HG03469 (cell line): ENCODE measurements around the gene BHMT.

ENCODE experiments used
- ATAC-seq: cut with Tn5 transposase; IDR thresholded peaks from one replicate; pipeline ENCODE4 v1.9.1; 2021; ENCODE audit warnings: mild to moderate bottlenecking, moderate library complexity, moderate number of reproducible peaks; ENCODE audit not compliant: unreplicated experiment

Gene BHMT, protein sequence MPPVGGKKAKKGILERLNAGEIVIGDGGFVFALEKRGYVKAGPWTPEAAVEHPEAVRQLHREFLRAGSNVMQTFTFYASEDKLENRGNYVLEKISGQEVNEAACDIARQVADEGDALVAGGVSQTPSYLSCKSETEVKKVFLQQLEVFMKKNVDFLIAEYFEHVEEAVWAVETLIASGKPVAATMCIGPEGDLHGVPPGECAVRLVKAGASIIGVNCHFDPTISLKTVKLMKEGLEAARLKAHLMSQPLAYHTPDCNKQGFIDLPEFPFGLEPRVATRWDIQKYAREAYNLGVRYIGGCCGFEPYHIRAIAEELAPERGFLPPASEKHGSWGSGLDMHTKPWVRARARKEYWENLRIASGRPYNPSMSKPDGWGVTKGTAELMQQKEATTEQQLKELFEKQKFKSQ

DNA sequence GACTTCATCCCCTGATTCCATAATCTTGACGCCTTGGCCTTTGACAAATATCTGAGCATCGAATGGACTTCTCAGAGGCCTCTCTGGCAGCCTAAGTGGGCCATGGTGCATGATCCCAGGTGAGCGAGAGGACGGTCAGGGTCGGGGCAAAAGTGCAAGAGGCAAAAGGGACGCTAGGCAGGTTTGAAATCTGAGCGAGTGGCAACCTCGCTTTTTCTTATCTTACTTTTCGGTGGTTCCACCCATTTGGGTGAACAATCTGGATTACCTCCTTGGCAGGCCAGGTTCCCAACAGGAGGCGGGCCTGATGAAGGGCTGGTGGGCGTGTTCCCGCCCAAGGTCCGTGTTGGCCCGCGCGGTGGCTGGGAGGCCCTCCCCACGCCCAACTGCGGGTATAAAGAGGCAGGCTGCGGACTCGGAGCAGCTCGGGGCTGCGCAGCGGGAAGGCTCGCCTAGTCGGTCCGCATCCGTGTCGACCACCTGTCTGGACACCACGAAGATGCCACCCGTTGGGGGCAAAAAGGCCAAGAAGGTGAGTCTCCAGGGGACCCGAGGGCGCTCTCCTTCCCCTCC lies at the start of gene BHMT:
Gene BHMT (plus strand): TSS at position 423 of the 573 bp plus-strand sequence. CDS start 77 bp downstream, at position 500.
- no peak for ATAC-seq

DNA sequence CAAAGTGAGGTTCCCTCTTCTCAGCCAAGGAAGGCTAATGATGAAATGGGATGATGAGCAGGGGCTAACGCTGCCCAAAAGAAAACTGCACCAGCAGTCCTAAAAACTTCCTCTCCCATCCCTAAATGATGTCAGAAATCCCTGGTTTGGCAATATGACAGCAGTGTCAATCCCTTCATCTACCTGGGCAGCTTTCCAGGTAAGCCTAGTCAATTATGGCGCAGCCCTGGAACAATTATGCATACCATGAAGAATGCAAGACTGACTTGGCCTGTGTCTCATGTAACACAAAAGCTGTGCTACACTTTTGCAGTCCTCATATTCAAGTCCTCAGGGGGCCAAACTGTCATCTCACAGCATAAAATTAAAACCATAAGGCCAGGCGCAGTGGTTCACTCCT lies 49.2 kb upstream of the BHMT start:
- no peak for ATAC-seq

DNA sequence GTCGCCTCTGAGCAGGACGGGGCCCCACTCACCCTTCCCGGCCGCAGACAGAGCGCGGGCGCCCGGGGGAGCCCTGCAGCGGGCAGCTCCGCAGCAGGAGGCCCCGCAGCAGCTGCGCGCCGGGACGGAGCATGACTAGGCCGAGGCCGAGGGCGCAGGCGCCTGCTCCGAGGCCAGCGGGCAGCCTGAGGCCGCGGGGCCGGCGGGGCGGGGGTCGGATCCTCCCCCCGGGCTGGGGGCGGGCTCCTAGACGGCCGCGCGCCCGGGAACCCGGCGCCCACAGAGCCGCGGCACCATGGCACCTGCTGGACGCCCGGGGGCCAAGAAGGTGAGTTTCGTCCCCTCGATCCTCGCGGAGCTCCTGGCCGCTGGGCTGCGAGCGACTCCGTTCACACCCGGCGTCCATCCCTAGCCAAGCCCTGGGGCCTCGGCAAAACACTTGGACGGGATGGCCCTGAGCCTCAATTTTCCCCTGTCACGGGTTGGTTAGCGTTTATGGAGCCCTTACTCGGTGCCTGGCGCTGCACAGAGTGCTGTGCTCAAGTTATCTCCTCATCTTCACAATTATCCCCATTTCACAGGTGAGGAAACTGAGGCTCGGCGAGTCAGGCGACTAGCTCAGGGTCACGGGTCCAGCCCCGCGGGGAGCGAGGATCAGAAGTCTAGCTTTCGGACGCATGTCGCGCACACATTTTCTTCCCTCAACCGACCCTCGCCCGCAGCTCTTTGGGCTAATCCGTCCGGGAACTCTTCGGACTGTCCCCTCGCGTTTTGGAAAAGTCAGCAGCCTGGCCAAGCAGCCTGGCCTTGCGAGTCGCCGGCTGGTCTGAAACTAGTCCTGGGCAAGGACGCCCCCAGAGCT lies 41.9 kb upstream of the BHMT start, which contains the start of the genes BHMT2 and DMGDH:
Gene BHMT2 (plus strand): TSS at position 280 of the 862 bp plus-strand sequence. CDS start 16 bp downstream, at position 296.
Gene DMGDH (minus strand): TSS at position 187 of the 862 bp plus-strand sequence. CDS start 54 bp downstream, at position 133.
- ATAC-seq, result no peak

DNA sequence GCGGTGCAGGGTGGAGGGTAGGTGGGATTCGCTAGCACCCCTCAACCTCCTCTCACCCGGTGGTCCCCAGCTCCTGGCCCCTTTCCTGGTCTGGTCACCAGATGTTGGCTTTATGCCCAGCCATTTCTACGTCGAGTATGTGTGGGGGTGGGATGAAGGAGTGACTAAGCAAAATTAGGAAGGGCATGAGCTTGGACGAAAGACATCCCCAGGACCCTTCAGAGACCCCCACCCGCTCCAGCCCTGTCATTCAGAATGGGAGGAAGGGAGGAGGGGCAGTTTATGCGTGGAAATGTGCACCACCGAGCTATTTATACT lies 41.3 kb upstream of the BHMT start:
- ATAC-seq, result no peak

DNA sequence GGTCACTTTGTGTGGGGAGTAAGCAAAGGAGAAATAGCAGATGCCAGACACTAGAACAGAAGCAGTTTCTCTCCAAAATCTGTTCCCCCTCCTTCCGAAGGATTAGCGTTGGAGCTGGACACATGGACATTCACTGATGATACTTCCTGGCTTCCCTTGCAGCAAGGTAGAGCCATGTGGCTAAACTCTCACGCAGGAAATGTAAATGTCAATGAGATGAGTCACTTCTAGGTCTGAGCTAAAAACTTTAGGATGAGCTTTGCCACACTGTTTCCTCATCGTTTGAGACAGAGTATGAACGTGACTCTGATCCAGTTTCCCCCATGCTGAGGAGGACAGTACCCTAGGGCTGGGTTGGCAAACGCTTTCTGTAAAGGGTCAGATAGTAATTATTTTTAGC lies 37.0 kb upstream of the BHMT start:
- no peak for ATAC-seq

DNA sequence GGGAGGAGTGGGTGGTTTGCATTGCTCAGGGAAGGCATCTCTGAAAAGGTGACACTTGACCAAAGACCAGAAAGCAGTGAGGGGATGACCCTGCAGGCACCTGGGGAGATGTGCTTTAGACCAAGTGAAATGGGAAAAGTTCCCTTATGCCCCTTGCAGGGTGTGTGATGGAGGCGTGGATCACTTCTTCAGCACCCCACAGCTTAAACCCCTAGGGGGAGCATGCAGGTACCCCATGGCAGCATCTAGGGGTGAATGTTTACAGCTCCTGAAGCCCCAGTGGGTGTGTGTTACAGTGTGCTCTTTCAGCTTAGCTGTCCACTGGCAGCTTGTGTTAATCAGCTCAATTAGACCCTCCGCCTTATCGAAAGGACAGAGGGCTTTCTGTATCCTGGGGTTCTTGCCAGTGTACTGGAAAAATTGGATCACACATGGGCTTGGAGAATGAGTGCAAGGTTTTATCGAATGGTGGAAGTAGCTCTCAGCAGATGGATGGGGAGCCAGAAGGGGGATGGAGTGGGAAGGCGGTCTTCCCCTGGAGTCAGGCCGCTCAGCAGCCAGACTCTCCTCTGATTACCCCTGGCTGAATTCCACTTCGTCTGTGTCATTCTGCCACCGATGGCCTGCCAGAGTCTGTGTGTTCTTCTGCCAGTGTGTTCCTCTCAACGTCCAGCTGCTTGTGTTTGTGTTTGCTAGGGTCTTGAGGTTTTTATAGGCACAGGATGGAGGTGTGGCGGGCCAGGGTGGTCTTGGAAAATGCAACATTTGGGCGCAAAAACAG lies 35.8 kb upstream of the BHMT start:
- no peak for ATAC-seq

DNA sequence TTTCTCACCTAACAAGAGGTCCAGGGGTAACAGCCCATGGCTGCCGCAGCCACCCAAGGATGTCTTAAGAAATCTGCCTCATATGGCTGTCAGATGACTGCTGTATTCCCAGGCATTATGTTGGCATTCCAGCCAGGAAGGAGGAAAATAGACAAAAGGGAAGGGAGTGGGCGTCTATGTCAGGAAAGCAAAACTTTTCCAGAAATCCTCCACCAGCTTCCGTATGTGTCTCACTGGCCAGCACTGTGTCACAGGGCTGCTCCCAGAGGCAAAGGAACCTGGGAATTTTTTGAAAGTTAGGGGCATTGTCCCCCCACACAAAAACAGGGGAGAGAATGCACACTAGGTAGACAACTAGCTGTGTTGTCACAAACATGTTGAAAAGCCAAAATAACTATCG lies 34.8 kb upstream of the BHMT start:
- no peak for ATAC-seq

DNA sequence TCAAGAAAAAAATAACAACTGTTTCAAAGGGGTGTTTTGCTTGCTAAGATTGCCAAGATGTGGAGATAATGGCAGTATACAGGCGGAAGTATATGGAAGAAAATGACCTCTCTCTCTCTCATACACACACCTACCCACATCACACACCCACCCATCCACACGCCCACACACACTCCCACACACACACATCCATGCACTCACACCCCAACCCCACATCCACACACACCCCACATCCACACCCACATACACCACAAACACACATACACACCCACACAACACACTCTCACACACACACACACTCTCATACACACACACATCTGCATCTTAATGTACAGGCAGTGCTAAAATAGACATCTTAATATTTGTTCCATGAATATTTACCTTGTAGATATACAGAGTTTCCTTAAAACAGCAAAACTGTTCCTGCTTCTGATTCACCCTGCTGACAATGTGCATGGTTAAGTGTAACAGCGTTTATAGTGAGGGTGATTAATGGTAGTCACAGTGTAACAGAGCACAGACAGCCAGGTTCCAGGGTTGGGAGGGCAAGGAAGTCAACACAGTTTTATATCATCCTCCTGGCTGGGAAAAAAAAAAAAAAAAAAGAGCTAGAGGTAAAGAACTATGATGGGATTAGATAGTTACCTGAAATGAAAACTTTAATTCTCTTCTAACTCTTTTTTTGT lies 33.8 kb upstream of the BHMT start:
- ATAC-seq, result no peak

DNA sequence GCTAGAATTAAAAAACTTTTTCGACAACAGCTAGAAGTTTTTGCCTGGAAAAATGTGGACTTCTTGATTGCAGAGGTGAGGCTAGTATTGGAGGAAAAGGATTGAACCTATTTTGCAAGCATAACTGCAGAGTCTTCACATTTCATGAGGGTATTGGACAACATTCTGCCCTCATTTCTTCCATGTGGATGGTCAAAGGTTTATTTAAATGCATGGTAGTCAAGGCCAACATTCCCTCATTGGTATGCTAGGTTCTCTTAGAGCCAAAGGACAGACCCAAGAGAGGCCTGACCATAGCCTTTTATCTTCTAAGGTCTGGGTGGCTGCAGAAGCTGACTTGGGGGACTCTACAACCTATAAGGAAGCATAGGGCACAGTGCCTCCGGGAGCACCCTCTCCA lies 30.8 kb upstream of the BHMT start:
- ATAC-seq, result no peak

DNA sequence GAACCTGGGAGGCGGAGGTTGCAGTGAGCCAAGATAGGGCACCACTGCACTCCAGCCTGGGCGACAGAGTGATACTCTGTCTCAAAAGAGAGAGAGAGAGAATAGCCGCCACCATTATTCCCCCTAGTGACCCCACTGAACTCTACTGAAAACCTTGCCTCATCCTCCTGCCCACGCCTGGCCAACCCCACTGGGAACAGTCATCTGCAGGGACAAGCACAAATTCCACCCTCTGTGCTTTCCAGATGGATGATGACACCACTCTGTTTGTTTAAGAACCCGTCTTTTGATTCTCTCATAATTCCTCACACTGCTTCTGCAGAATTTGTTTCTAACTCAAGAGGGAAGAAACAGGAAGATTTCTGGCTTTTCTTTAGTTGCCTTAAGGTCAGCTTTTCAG lies 29.8 kb upstream of the BHMT start:
- no peak for ATAC-seq

DNA sequence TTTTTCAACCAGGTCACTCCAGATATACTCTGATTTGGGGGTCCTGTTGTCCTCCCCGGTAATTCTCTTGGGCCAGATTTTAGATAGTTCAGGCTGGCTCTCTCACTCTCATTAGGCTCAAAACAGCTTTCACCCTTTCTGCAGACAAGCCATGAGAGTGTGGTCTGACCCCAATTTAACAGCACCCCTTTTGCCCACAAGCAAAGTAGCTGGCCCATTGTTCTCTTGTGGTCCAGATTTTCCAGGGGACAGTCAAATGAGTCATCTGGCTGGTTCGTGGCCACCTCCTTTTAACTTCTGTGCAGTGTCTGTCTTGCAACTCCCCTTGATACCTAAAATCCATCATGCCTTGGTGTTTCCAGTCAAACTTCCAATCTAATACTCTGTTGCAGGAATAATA lies 25.5 kb upstream of the BHMT start:
- no peak for ATAC-seq

DNA sequence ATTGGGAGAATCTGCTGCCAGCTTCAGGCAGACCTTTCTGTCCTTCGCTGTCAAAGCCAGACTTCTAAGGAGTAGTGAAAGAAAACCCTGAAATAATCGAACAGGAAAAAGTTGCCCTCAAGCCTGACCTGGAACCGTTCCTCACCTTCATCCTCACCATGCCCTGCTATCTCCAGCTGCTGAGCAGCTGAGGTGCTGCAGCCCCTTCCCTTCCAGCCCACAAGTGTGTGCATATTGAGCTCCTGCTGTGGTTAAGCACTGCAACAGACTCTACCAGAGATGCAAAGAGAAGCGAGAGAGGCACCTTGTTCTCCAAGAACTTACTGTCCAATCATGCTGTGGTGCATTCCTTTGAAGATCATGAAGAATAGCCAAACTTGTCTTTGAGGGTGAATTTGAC lies 23.1 kb upstream of the BHMT start:
- no peak for ATAC-seq

DNA sequence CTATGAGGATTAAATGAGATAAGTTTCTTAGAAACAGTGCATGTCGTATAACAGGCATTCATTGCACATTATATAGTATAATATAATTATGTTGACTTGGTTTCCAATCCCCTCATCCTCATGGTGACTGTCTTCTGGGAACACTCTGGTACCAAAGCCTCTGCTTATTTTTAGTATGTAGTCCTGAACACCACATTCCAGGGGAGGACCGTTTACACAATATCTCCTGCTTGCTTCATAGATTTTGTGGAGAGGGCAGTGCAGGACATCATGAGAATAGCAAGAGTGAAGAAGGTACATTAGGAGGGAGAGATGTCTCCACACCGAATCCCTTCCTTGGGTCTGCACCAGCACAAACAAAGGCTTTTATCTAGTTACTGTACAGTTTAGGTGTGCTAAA lies 20.5 kb upstream of the BHMT start:
- no peak for ATAC-seq

DNA sequence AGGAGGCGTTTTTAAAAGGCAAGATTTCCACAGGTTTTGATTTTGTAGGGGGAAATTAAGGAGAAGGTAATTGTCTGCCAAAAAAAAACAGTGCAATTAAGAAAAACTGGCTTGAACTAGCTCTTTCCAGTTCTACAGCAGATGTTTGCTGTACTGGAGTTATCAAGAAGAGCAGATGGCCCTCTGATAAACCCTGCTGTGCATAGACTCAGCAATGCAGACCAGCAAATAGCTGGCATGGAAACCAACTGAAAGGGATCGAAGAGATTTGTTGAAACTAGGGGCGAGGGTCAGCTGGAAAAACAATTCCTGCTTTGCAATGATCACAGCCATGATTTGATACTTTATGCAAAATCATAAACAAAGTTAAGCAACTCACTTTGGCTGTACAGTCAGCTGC lies 17.8 kb upstream of the BHMT start:
- no peak for ATAC-seq

DNA sequence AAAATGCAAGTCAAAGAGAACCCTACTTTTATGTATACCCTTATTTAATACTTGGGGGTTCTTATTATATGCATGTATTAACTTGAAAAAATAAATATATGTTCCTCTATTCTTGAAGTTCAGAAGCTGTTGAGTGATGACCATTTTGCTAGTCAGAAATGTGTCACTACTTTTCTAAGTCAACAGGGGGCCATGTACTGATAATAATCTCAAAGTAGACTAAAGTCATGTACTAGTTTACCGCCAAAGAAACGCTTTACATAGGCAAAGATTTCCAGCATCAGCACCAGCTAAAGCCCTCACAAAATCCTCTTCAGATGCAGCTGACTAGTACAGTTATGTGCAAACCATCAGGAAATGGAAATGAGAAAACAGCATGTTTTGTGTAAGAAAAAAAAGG lies 5.7 kb upstream of the BHMT start:
- no peak for ATAC-seq

DNA sequence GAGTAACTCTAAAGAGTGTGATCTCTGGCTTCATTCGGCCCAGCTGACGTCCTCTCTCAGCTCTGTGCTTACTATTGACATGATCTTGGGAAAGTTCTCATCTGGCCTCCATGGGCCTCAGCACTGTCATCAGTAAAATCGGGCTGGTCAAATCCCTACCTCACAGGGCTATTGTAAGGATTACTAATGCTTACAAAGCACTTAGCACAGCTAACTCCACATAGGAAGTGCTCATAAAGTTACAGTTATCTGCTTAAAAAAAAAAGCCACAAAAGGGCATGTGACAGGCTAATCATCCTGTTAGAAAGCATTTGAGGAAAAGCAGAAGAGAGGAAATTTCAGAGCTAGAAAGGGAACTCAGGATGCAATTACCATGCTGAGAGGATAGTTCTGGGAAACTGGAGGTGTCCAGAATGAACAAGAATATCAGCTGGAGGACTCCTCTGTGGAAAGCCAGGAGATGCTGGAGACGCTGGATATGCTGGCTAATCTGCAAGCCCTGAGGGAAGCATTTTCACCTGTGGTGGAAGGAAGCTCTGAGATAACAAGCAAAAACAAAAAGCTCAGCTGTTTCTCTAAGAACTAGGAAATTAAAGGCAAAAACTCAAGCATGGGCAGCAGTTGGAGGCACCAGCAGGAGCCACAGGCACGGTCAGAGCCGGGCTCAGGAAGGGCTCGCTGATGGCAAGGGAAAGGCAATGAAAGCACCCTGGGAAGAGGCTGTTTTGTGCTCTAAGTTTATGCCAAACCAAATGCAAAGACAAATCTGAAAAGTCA lies 4.4 kb upstream of the BHMT start:
- no peak for ATAC-seq

DNA sequence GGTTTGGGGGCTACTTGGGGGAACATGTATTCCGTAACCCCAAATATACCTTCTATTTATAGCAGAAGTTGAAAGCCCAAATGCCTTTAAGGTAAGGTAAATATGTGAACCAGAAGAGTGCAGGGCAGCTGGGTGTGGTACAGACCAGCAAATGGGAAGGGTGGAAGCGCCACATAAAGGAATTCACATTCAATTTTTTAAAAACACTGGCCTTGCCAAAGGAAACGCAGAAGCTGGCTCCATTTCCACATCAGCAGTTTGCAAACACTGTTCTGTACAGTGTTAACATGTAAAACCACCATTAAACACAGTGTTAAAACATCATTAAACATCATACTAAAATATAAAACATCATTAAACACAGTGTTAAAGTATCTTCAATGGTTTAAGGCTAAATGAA lies 3.5 kb upstream of the BHMT start:
- no peak for ATAC-seq

DNA sequence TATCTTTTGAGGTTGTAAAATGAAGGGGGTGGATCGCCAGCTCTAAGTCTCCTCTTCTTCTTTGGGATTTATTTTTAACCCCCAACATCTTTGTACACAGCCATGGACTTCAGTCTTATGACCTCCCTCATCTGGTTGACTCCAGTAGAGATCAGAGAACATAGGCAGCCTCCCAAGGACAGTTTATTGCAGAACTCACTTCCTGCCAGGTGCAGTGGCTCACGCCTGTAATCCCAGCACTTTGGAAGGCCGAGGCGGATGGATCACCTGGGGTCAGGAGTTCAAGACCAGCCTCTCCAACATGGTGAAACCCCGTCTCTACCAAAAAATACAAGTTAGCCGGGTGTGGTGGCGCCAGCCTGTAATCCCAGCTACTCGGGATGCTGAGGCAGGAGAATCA lies 2.8 kb upstream of the BHMT start:
- no peak for ATAC-seq
